Measurements from ENCODE around the gene RPS6KA4.

RPS6KA4 gene

GRCh38 chr11:64348383-64349024 is 10.5 kb upstream of the RPS6KA4 start:
- DNase-seq (ENCODE audit: low spot score): no peak

DNA sequence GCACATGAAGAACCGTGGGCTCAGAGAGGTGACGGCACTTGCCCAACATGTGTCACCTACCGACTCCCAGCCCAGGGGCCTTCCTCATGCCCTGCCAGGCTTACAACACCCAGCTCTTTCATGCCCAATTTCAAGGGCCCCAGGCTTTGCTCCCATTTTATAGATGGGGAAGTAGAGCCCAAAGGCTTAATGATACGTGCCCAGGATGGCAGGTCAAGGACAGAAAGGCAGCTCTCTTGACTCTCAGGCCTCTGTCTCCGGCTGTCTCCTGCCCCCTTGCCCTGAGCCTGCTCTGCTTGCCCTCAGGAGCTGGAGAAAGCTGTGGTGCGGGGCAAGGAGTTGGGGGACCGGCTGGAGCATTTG is 10.0 kb upstream of the RPS6KA4 start:
- no peak for DNase-seq (ENCODE audit: low spot score)

- DNase-seq (ENCODE audit: low spot score): no peak
Observed at GRCh38 chr11:64349404-64349803, 9.6 kb upstream of the RPS6KA4 start.

DNA sequence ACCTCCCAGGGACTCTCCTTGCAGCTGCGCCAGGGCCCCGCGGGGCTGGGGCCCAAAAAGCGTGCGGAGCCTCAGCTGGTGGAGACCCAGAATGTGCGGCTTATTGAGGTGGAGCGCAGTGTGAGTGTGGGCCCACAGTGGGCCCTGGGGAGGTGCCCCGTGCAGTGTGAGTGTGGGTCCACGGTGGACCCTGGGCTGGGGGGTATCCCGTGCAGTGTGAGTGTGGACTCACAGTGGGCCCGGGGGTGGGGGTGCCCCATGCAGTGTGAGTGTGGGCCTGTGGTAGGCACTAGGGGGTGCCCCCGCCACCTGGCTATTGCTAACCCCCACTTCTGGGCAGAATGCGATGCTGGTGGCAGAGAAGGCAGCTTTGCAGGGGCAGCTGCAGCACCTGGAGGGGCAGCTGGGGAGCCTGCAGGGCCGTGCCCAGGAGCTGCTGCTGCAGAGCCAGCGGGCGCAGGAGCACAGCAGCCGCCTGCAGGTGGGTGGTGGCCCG is 7.8 kb upstream of the RPS6KA4 start:
- DNase-seq (ENCODE audit: low spot score): no peak

- no peak for DNase-seq (ENCODE audit: low spot score)
Observed at GRCh38 chr11:64352099-64352994, 6.6 kb upstream of the RPS6KA4 start.

- no peak for DNase-seq (ENCODE audit: low spot score)
Observed at GRCh38 chr11:64352995-64353714, 5.8 kb upstream of the RPS6KA4 start.

DNA sequence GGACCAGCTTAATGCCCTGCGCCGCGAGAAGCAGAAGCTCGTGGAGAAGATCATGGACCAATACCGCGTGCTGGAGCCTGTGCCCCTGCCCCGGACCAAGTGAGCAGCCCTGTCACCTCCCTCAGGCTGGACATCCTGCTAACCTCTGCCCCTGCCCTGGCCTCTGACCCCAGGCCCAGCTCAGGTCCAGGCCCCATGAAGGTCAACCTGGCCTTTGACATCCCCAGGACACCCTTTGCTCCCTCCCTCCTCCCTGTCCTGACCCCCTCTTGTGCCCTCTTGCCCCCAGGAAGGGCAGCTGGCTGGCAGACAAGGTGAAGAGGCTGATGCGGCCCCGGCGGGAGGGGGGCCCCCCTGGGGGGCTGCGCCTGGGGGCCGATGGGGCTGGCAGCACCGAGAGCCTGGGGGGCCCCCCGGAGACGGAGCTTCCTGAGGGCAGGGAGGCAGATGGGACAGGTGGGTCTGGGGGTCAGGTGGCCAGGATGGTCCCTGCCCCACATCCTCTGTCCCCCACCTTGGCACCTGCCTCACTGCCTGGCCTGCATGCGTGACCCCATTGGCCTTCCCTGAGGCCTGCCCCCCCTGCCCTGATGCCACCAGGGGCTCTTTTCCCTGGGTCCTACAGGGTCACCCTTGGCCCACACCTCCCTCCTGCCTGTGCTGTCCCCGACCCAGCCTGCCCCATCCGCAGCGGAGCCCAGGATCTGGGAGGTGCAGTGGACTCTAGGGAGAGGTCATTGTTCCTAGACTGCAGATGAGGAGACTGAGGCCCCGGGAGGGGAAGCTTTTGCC is 5.1 kb upstream of the RPS6KA4 start:
- DNase-seq (ENCODE audit: low spot score): no peak

- DNase-seq (ENCODE audit: low spot score): peak; percentile 93
Observed at GRCh38 chr11:64355078-64355940, 3.7 kb upstream of the RPS6KA4 start.

GRCh38 chr11:64356498-64357411 is 2.2 kb upstream of the RPS6KA4 start:
- DNase-seq (ENCODE audit: low spot score): peak; percentile 87

DNA sequence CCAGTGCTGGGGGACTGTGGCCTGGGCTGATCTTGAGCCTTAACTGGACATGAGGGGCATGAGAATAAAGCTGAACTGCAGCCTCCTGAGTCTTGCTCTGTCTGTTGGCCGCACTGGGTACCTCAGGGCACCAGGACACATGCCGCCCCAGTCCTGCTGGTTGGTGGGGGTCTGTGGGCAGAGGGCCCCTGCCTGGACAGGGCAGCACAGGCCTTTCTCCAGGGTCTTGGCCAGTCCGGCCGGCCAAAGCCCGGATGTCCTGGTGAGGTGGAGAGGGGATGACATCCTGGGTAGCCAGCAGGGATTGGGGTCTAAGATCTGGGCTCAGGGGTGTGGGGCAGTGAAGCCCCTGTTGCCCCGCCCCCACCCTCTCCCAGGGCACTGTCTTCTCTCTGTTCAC is 1.5 kb upstream of the RPS6KA4 start:
- DNase-seq (ENCODE audit: low spot score): no peak

DNA sequence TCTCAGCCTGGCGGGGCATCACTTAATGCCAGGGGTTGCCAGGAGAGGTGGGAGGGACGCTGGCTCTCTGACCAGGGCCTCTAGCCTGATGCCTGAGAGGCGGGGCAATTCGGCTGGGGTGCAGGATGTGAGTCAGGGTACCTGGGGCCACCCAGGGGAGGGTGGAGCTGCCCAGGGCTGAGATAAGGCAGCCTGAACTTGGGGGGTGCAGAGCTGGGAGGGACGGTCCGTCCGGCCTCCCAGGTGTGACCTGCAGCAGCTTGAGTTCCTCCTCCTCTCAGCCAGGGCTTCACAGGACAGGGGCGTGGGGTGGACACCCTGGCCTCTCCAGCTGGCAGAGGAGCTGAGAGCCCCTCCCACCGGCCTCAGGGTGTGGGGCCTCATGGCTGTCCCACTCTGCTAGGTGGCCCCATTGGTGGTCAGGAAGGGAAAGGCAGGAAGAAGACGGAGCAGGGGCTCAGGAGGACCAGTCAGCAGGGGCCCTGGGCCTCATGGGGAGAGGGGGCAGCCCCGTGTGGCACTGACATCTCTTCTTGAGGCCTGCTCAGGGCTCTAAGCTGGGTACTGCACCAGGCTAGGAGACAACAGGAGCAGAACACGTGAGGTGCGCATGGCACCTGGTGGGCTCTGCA is 942 bp upstream of the RPS6KA4 start:
- no peak for DNase-seq (ENCODE audit: low spot score)

GRCh38 chr11:64358536-64358906 is 441 bp upstream of the RPS6KA4 start:
- DNase-seq (ENCODE audit: low spot score): no peak

- DNase-seq (ENCODE audit: low spot score): peak; percentile 61
Observed at GRCh38 chr11:64359712-64360445, 917 bp downstream of the RPS6KA4 start.

DNA sequence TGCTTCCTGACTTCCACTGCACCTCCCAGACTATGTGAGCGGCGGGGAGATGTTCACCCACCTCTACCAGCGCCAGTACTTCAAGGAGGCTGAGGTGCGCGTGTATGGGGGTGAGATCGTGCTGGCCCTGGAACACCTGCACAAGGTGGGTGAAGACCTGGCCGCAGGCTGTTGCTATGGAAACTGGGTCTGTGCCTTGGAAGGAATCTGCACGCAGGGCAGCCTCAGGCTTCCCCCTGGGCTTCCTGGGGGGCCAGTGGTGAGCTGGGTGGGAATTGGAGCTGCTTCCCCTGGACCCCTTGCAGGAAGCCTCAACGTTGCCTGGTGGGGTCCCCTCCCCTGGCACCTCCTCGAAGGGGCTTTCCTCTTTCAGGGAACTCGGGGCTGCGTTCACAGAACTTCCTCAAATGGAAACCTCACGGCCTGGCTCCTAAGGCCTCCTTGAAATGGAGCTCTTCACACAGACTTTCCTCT is 1.5 kb downstream of the RPS6KA4 start:
- no peak for DNase-seq (ENCODE audit: low spot score)

DNA sequence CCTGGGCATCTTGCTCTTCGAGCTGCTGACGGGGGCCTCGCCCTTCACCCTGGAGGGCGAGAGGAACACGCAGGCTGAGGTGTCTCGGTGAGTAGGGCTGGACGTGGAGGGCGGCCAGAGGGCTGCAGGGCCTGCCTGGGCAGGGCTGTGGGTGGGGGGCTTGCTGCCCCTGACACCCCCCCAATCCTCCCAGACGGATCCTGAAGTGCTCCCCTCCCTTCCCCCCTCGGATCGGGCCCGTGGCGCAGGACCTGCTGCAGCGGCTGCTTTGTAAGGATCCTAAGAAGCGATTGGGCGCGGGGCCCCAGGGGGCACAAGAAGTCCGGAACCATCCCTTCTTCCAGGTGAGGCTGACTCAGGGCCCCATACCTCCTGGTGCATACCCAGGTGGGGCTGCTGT is 2.7 kb downstream of the RPS6KA4 start:
- DNase-seq (ENCODE audit: low spot score): no peak

DNA sequence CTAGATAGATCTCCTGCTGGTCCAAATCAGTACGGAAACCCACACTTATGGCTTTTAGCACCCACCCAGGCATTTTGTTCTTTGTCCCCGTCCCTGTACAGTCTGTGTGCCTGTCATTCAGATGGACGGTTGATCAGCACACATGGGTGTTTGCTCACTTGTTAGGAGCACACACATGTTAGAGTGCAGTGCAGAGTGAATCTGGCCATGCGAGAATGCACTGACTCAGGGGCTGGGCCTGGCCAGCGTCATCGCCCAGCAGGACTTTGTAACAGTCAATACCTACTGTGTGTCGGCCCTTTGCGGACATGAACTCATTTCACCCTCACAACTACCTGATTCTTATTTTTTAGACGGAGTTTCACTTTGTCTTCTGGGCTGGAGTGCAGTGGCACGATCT is 3.4 kb downstream of the RPS6KA4 start:
- no peak for DNase-seq (ENCODE audit: low spot score)

- DNase-seq (ENCODE audit: low spot score): no peak
Observed at GRCh38 chr11:64364435-64364834, 5.5 kb downstream of the RPS6KA4 start.

DNA sequence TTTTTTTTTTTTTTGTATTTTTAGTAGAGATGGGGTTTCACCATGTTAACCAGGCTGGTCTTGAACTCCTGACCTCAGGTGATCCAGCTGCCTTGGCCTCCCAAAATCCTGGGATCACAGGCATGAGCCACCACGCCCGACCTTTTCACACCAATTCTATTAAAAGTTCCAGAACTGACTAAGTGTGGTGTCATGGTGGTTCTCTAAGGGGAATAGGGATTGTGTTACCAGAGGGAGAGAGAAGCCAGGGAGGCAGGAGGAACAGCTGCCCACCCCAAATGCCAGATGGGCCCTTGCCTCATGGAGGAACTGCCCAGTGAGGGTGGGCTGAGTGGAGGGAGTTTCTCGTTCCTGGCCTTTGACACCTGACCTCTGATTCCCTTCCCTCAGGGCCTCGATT is 5.9 kb downstream of the RPS6KA4 start:
- no peak for DNase-seq (ENCODE audit: low spot score)

- no peak for DNase-seq (ENCODE audit: low spot score)
Observed at GRCh38 chr11:64366751-64367150, 7.8 kb downstream of the RPS6KA4 start.
